Common myeloid progenitor, CD34-positive (primary cell): ENCODE results near the gene SMC1B.
"Not testable (repeated sequence)": the region's sequence is repeated elsewhere in the genome, so short reads cannot be mapped to it uniquely, and the experiment has no call there.

Source experiments
- CTCF ChIA-PET: fragments of 350-600 bp; sonication (Branson Sonifier 250); formaldehyde crosslinking; loops from one replicate; lab custom pipeline; 2021; ENCODE audit warnings: antibody characterized with exemption; lab: Charles Lee
- POLR2A ChIA-PET: fragments of 350-600 bp; sonication (Branson Sonifier 250); formaldehyde crosslinking; loops from one replicate; lab custom pipeline; 2021; ENCODE audit warnings: antibody characterized with exemption; lab: Charles Lee
- DNase-seq, 3 donors: peaks; one replicate each; pipeline versions ENCODE4 v3.0.0 to v3.0.0-alpha.2; 2013
- H3K27ac ChIP-seq, 2 experiments: 1 replicate in 1 of 2; 2 replicates in 1 of 2; pipeline ENCODE4 v1.7.0; 2013; ENCODE audit warnings: inconsistent platforms in 2 of 2, low read length in 2 of 2, mild to moderate bottlenecking in 2 of 2, low read depth in 1 of 2, moderate library complexity in 1 of 2; ENCODE audit not compliant: severe bottlenecking in 2 of 2, insufficient read depth in 1 of 2, poor library complexity in 1 of 2
- H3K27me3 ChIP-seq, 5 experiments: replicated peaks in 2 of 5; 1 replicate in 3 of 5; 2 replicates in 2 of 5; pipeline versions ENCODE4 v1.6.1 to v1.7.0; 2013; ENCODE audit warnings: low read length in 4 of 5, mild to moderate bottlenecking in 2 of 5, moderate library complexity in 2 of 5, inconsistent platforms in 1 of 5; ENCODE audit not compliant: insufficient read depth in 5 of 5, control insufficient read depth in 4 of 5
- H3K36me3 ChIP-seq, 4 experiments: 1 replicate in 2 of 4; 2 replicates in 2 of 4; pipeline versions ENCODE4 v1.6.1 to v1.7.0; 2013; ENCODE audit warnings: low read length in 3 of 4, control low read depth in 1 of 4, mild to moderate bottlenecking in 1 of 4; ENCODE audit not compliant: control insufficient read depth in 4 of 4, insufficient read depth in 4 of 4
- H3K4me1 ChIP-seq, 4 experiments: 1 replicate in 3 of 4; 2 replicates in 1 of 4; pipeline versions ENCODE4 v1.6.1 to v1.7.1; 2013; ENCODE audit warnings: low read length in 3 of 4, mild to moderate bottlenecking in 3 of 4, control low read depth in 1 of 4, inconsistent platforms in 1 of 4, moderate library complexity in 1 of 4; ENCODE audit not compliant: control insufficient read depth in 4 of 4, insufficient read depth in 4 of 4; ENCODE audit errors: control extremely low read depth in 1 of 4
- H3K4me3 ChIP-seq, 7 experiments: 1 replicate in 4 of 7; 2 replicates in 3 of 7; pipeline versions ENCODE4 v1.5.1 to v1.7.0; 2013; ENCODE audit warnings: mild to moderate bottlenecking in 7 of 7, low read length in 6 of 7, moderate library complexity in 6 of 7, inconsistent platforms in 2 of 7, low read depth in 2 of 7, control low read depth in 1 of 7; ENCODE audit not compliant: insufficient read depth in 4 of 7, control insufficient read depth in 1 of 7; ENCODE audit errors: extremely low read depth in 1 of 7
- H3K9me3 ChIP-seq, 5 experiments: 1 replicate in 4 of 5; 2 replicates in 1 of 5; pipeline versions ENCODE4 v1.6.1 to v1.7.1; 2013; ENCODE audit warnings: low read length in 4 of 5, mild to moderate bottlenecking in 2 of 5, inconsistent platforms in 1 of 5, low read depth in 1 of 5, moderate library complexity in 1 of 5; ENCODE audit not compliant: control insufficient read depth in 4 of 5, insufficient read depth in 2 of 5; ENCODE audit errors: control extremely low read depth in 1 of 5
- WGBS: methylation state at CpG from one replicate; pipeline ENCODE4 v1.1.5; 2013; ENCODE audit not compliant: insufficient coverage; 5-methylcytosine and 5-hydroxymethylcytosine counted together

SMC1B gene

GRCh38 chr22:45328261-45328660 is 85.1 kb downstream of the SMC1B start:
- POLR2A ChIA-PET, H3K9me3 ChIP-seq, H3K4me3 ChIP-seq, H3K4me1 ChIP-seq, DNase-seq, H3K27ac ChIP-seq, H3K27me3 ChIP-seq: not testable (repeated sequence)
- 100% methylated on average over 4 of the region's 8 CpGs for WGBS
- CTCF ChIA-PET, result interaction anchor here (1.1 to 1.7 kb wide), 2 partner anchors 10 to 28 kb away, joined by 3 to 4 read pairs; no protein-coding TSS in a partner anchor
- peaks cover 6 to 65% (median 46%) of the 10 kb centered on the region in 4 experiments for H3K36me3 ChIP-seq

GRCh38 chr22:45324311-45324711 is 89.1 kb downstream of the SMC1B start:
- Histone ChIP-seq H3K4me3 (no peak overlapping the region), H3K27ac (no peak overlapping the region), H3K36me3 (peaks cover 5 to 51% (median 35%) of the 10 kb centered on the region in 4 experiments), H3K27me3 (no peaks in the 10 kb centered on the region), H3K9me3 (no peaks in the 10 kb centered on the region), H3K4me1 (no peaks in the 10 kb centered on the region)
- over 99% methylated on average over 12 of the region's 12 CpGs for WGBS
- CTCF ChIA-PET, result interaction anchor here (1.1 to 1.5 kb wide), 2 partner anchors 12 to 13 kb away, joined by 3 to 5 read pairs; no protein-coding TSS in a partner anchor
- DNase-seq, result no peak
- POLR2A ChIA-PET, result interaction anchor here (1.4 kb wide), 1 partner anchor 10 kb away, joined by 3 read pairs; no protein-coding TSS in a partner anchor

GRCh38 chr22:45323695-45324094 is 89.7 kb downstream of the SMC1B start:
- peaks cover 0 to 5% (median 2%) of the 10 kb centered on the region in 4 experiments for H3K4me1 ChIP-seq
- H3K9me3 ChIP-seq, result no peaks in the 10 kb centered on the region
- H3K36me3 ChIP-seq, result peaks cover 5 to 50% (median 33%) of the 10 kb centered on the region in 4 experiments
- H3K27me3 ChIP-seq, result no peaks in the 10 kb centered on the region
- DNase-seq, result no peak
- no peak overlapping the region for H3K4me3 ChIP-seq
- ChIA-PET CTCF (interaction anchor here (1.1 to 1.5 kb wide), 2 partner anchors 13 kb away, joined by 3 to 5 read pairs; no protein-coding TSS in a partner anchor), POLR2A (interaction anchor here (1.4 kb wide), 1 partner anchor 12 kb away, joined by 3 read pairs; no protein-coding TSS in a partner anchor)
- no peak overlapping the region for H3K27ac ChIP-seq
- WGBS, result 99% methylated on average over 6 of the region's 7 CpGs

- H3K9me3 ChIP-seq, result no peaks in the 10 kb centered on the region
- H3K4me1 ChIP-seq, result peaks cover 3 to 11% (median 6%) of the 10 kb centered on the region in 4 experiments
- WGBS, result 97% methylated on average over 22 of the region's 24 CpGs
- peaks cover 5 to 50% (median 32%) of the 10 kb centered on the region in 4 experiments for H3K36me3 ChIP-seq
- H3K27me3 ChIP-seq, result no peaks in the 10 kb centered on the region
- POLR2A ChIA-PET, result interaction anchor here (0.5 to 1.4 kb wide), 2 partner anchors 11 to 105 kb away, joined by 3 read pairs; no protein-coding TSS in a partner anchor
- CTCF ChIA-PET, result interaction anchor here (1.0 to 1.5 kb wide), 3 partner anchors 9 to 14 kb away, joined by 3 to 5 read pairs (median 3); no protein-coding TSS in a partner anchor
- DNase-seq, result no peak
- no peak overlapping the region for H3K4me3 ChIP-seq
- no peak overlapping the region for H3K27ac ChIP-seq
Observed at GRCh38 chr22:45322873-45323525, 90.4 kb downstream of the SMC1B start.

- ChIA-PET POLR2A (no interaction called here), CTCF (interaction anchor here (1.0 kb wide), 1 partner anchor 8 kb away, joined by 3 read pairs; no protein-coding TSS in a partner anchor)
- Histone ChIP-seq H3K36me3 (peaks cover 3 to 42% (median 27%) of the 10 kb centered on the region in 4 experiments), H3K27me3 (no peaks in the 10 kb centered on the region), H3K9me3 (no peaks in the 10 kb centered on the region), H3K4me3 (no peak overlapping the region), H3K4me1 (peaks cover 3 to 17% (median 7%) of the 10 kb centered on the region in 4 experiments), H3K27ac (no peak overlapping the region)
- no peak for DNase-seq
- WGBS, result 95% methylated on average over 7 of the region's 12 CpGs
Observed at GRCh38 chr22:45321827-45322226, 91.6 kb downstream of the SMC1B start.

GRCh38 chr22:45320357-45320976 is 92.9 kb downstream of the SMC1B start:
- no peaks in the 10 kb centered on the region for H3K9me3 ChIP-seq
- H3K27ac ChIP-seq, result no peak overlapping the region
- H3K36me3 ChIP-seq, result peaks cover 3 to 35% (median 25%) of the 10 kb centered on the region in 4 experiments
- POLR2A ChIA-PET, result no interaction called here
- H3K4me3 ChIP-seq, result no peak overlapping the region
- CTCF ChIA-PET, result no interaction called here
- WGBS, result 100% methylated on average over 4 of the region's 9 CpGs
- no peak for DNase-seq
- H3K4me1 ChIP-seq, result peaks cover 3 to 17% (median 7%) of the 10 kb centered on the region in 4 experiments
- H3K27me3 ChIP-seq, result no peaks in the 10 kb centered on the region
